ENCODE data around the gene GUSB.

- no peak for TF ChIP-seq POLR2A (IDR thresholded peaks at IDR 0.05; ENCODE audit: low read depth, low read length)
- no peak for TF ChIP-seq POLR2AphosphoS5 (IDR thresholded peaks at IDR 0.05; ENCODE audit: low read depth, low read length)
- TF ChIP-seq TAF1 (IDR thresholded peaks at IDR 0.05; ENCODE audit: borderline replicate concordance, low read depth, low read length): no peak
Measured at GRCh38 chr7:65915921-65916657, 65.9 kb downstream of the GUSB start.
